ENCODE data around the gene FCGR3A.

DNA sequence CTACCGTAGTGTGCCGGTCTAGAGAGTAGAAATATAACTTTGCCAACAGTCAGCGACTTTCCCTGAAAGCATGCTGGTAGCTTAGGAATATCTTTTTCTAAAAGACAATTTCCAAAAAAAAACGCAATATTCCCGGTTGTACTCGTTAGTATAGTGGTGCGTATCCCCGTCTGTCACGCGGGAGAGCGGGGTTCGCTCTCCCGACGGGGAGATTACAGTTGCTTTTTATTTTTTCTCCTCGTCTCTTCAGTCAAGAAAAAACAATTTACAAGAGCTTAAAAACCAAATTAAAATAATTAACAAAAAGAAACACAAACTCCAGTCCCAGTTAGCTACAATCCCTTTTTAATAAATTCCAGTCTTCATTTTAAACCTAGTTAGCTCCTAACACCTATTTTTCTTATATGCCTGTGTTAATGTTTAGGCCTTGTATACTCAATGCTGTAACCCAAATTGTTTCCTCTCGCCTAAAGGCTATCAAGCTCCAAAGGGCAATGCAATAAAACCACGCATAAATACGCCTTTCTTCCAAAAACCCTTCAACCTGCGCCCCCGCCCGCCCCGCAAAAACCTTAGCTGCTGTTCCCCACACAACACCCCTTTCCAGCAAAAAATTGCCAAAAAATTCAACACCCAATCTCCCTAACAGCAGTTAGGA is 17.5 kb downstream of the FCGR3A start:
- TF ChIP-seq, protein P1, sequence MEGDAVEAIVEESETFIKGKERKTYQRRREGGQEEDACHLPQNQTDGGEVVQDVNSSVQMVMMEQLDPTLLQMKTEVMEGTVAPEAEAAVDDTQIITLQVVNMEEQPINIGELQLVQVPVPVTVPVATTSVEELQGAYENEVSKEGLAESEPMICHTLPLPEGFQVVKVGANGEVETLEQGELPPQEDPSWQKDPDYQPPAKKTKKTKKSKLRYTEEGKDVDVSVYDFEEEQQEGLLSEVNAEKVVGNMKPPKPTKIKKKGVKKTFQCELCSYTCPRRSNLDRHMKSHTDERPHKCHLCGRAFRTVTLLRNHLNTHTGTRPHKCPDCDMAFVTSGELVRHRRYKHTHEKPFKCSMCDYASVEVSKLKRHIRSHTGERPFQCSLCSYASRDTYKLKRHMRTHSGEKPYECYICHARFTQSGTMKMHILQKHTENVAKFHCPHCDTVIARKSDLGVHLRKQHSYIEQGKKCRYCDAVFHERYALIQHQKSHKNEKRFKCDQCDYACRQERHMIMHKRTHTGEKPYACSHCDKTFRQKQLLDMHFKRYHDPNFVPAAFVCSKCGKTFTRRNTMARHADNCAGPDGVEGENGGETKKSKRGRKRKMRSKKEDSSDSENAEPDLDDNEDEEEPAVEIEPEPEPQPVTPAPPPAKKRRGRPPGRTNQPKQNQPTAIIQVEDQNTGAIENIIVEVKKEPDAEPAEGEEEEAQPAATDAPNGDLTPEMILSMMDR (conservative IDR thresholded peaks at IDR 0.05; ENCODE audit: low read depth, low read length) = no peak
- TF ChIP-seq EZH2 (IDR thresholded peaks at IDR 0.05; ENCODE audit: low read length, unreplicated experiment) (no peak), EZH2phosphoT487 (IDR thresholded peaks at IDR 0.05; ENCODE audit: borderline replicate concordance, low read length) (no peak)
